Brain pericyte (primary cell): Measurements from ENCODE around the gene LRRC23.
A peak's percentile ranks its signal among the peaks of the same experiment; 100 is the strongest.
"Not testable (repeated sequence)": the region's sequence is repeated elsewhere in the genome, so short reads cannot be mapped to it uniquely, and the experiment has no call there.

Source experiments
- DNase-seq: peaks from one replicate; pipeline ENCODE4 v3.0.0-alpha.2; 2012; ENCODE audit warnings: low read depth, low spot score

Gene LRRC23

DNA sequence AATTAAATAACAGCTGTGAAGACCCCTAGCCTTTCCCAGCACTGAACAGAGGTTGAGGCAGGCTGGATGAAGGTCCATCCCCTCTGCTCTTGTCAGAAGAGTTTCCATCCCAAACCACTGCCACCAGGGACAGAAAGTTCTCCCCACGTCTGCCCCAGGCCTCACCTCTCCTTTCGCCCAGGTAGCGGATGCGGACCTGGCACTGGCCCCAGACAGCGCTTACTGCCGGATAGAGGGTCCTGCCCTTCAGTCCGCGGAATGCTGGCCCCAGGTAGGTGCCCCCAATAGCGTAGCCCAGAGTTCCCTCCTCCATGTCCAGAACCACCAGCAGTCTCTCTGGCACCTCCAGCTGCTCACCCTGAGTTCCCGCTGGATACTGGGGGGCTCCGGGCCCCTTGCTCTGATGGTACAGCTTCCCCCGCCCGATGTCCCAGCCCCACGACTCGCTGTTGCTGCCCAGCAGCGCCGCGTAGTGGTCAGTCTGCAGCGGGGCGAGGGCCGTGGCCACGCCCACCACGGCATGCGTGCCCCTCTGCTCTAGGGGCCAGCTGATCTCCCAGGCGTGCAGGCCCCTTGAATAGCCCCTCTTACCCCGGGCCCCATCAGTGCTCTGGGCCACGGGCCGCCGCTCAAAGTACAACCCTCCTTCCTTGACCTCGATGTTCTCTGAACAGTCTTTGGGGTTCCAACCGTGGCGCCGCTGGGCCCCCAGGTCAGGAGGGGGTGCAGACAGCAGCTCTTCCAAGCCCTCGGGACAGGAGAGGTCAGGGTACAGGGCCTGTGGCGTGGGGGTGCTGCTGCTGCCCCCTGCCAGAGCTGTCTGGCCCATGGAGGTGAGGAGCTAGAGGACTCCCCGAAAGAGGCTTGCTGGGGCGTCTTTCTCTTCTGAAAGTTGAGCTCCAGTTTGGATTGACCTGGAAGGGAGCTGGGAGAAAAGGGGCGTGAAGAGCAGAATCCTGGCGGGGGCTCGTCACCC lies 32.3 kb upstream of the LRRC23 start:
- DNase-seq, result no peak

DNA sequence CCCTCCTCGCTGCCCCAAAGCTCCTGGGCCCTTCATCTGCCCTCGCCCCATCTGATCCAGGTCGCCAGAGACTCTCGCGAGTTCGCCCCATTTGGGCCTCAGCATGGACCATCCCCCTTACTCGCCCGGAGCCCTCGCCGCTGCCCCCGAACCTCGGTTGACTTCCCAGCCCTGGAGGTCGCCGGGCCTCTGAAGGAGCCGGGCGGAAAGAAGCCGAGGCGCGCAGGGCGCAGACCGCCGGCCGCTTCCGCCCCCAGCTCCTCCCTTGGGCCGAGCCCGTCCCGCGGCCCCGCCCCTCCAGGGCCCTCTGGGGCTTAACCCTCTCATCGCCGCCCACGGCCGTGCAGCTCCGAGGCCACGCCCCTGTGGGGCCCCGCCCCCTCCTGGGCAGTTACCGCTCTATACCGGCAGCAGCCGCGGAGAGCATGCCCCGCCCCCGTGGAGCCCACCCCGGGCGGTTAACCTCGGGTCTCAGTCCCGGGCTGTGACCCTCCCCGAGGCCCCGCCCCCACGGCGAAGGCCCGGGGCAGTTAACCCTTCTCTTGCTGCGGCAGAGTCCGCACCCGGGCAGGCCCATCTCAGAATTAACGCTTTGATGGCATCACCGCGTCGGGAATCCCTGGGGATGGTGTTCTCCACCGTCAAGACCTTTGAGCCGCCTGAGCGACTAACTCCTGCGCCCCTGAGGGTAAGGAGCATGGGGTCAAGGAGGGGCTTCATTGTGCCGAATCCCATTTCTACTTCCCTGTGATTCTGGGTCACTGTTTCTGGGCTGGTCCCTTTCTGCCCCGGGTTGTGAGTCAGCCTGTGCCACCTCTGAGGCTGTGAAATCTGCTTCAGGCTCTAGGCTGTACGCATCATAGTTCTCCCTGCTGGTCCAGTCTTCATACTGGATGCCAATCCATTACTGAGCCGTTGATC lies 31.3 kb upstream of the LRRC23 start, which contains the start of gene SPSB2:
Gene SPSB2, minus strand, starts transcription at position 210 of the 921 bp plus-strand sequence. CDS start 402 bp downstream, outside the sequence.
- peak; percentile 82 for DNase-seq

GRCh38 chr12:6874015-6874368 lies 30.6 kb upstream of the LRRC23 start:
- not testable (repeated sequence) for DNase-seq

GRCh38 chr12:6879824-6880223 lies 24.8 kb upstream of the LRRC23 start:
- not testable (repeated sequence) for DNase-seq

GRCh38 chr12:6883252-6883651 lies 21.4 kb upstream of the LRRC23 start:
- no peak for DNase-seq

GRCh38 chr12:6883683-6884082 lies 20.9 kb upstream of the LRRC23 start:
- no peak for DNase-seq

DNA sequence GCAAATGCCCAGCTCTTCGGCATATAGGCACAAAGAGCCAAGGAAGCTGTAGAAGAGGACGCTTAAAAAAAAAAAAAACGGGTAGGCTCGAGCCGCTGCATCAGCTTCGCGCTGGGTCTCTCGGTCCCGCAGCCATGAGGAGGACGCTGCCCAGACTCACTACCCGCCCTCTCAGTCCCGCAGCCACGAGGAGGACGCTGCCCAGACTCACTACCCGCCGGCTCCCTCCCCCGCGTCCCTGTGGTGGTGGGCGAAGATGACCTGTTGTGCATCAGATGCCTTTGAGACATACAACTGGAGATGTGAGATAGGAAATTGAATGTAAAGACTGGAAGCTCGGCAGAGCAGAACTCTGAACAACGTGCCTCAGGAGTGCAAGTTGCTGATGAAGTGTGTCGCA lies 20.1 kb upstream of the LRRC23 start:
- no peak for DNase-seq

GRCh38 chr12:6886206-6886999 lies 18.2 kb upstream of the LRRC23 start:
- not testable (repeated sequence) for DNase-seq

DNA sequence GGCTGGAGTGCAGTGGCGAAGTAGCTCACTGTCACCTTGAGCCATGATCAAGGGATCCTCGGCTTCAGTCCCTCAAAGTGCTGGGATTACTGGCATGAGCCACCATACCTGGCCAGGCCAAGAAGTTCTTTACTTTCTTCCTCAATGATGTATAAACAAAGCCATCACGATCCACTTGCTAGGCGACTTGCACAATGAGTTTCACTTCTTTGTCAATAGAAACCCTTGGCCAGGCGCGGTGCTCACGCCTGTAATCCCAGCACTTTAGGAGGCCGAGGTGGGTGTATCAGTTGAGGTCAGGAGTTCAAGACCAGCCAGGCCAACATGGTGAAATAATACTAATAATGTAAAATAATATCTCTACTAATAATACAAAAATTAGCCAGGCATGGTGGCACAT lies 17.2 kb upstream of the LRRC23 start:
- DNase-seq, result no peak

- DNase-seq, result no peak
Measured at GRCh38 chr12:6888360-6888759, 16.3 kb upstream of the LRRC23 start.

DNA sequence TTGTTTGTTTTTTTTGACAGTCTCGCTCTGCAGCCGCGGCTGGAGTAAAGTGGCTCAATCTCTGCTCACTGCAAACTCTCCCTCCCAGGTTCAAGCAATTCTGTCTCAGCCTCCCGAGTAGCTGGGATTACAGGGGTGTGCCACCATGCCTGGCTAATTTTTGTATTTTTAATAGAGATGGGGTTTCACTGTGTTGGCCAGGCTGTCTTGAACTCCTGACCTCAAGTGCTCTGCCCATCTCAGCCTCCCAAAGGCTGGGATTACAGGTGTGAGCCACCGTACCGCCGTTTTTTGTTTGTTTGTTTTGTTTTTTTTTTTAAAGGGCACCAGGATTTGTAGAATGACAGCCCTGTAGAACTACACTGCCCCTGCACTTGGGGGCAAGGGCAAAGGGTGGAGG lies 15.8 kb upstream of the LRRC23 start:
- not testable (repeated sequence) for DNase-seq

- not testable (repeated sequence) for DNase-seq
Measured at GRCh38 chr12:6889775-6890573, 14.6 kb upstream of the LRRC23 start.

GRCh38 chr12:6890789-6891645 lies 13.6 kb upstream of the LRRC23 start:
- peak; percentile 84 for DNase-seq

DNA sequence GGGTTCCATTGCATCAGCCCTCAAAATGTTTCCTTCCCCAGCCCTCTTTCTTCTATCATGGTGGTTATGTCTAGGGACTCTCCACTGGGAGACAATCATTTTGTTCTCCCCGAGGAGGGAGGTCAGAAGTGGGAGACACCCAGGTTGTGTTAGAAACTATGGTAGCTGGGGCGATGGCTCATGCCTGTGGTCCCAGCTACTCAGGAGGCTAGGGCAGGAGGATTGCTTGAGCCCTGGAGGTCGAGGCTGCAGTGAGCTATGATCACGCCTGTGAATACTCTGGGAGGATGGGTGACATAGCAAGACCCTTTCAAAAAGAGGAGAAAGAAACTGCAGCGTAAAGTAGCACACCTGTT lies 13.0 kb upstream of the LRRC23 start:
- no peak for DNase-seq

DNA sequence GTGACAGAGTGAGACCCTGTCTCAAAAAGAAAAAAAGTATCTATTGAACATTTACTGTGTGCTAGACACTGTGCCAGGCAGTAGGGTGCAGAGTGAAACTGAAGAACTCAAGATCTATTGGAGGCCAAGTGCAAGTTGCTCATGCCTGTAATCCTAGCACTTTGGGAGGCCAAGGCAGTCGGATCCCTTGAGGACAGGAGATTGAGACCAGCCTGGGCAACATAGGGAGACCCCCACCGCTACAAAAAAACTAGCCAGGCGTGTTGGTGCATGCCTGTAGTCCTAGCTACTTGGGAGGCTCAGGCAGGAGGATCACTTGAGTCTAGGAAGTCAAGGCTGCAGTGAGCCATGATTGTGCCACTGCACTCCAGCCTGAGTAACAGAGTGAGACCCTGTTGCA lies 11.9 kb upstream of the LRRC23 start:
- DNase-seq, result not testable (repeated sequence)

DNA sequence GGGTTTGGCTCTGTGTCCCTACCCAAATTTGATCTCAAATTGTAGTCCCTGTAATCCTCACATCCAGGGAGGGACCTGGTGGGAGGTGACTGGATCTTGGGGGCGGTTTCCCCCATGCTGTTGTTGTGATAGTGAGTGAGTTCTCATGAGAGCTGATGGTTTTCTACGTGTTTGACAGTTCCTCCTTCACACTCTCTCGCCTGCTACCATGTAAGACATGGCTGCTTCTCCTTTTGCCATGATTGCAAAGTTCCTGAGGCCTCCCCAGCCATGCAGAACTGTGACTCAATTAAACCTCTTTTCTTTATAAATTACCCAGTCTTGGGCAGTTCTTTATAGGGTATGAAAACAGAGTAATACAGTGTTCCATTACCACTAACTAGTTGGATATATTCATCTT lies 10.3 kb upstream of the LRRC23 start:
- no peak for DNase-seq

DNA sequence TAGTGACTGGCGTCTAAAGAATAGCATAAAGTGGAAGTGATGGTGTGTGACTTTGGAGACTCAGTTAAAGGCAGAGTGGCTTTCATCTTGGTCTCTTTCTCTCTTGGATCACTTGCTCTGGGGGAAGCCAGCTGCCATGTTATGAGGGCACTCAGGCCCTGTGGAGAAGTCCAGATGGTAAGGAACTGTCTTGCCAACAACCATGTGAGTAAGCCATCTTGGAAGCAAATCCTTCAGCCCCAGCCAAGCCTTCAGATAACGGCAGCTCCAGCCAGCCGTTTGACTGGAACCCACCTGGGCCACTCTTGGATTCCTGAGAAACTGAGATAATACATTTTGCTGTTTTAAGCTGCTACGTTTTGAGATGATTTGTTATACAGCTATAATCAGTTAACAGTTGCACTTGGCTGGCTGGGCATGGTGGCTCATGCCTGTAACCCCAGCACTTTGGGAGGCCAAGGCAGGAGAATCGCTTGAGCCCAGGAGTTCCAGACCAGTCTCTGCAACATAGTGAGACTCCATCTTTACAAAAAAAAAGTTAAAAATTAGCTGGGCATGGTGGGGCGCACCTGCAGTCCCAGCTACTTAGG lies 7.7 kb upstream of the LRRC23 start:
- no peak for DNase-seq

GRCh38 chr12:6899427-6899826 lies 5.2 kb upstream of the LRRC23 start:
- no peak for DNase-seq

- no peak for DNase-seq
Measured at GRCh38 chr12:6899837-6900519, 4.6 kb upstream of the LRRC23 start.
